Bronchial epithelial cell (primary cell): ENCODE results near the gene SPAG16. TPM values are rescaled to one million over a fixed set of nuclear protein-coding genes. Genes with fewer than 3 reads are reported as not detected.
A peak's percentile ranks its signal among the peaks of the same experiment; 100 is the strongest.

ENCODE experiments used
- DNase-seq: peaks from one replicate; pipeline ENCODE4 v3.0.0-alpha.2; 2010; ENCODE audit warnings: low read depth
- FAIRE-seq: peaks from 2 replicates; lab custom pipeline; 2011; peaks lifted over from hg19 to GRCh38; lab: Jason Lieb, UNC
- H3K27me3 ChIP-seq: 2 replicates; pipeline ENCODE4 v1.5.1; 2011; ENCODE audit warnings: low read length; ENCODE audit not compliant: control insufficient read depth, insufficient read depth
- H3K36me3 ChIP-seq: 2 replicates; pipeline ENCODE4 v1.5.1; 2011; ENCODE audit warnings: low read length; ENCODE audit not compliant: control insufficient read depth, insufficient read depth
- H3K4me3 ChIP-seq: 2 replicates; pipeline ENCODE4 v1.5.1; 2011; ENCODE audit warnings: mild to moderate bottlenecking, low read depth, low read length, control low read depth
- total RNA-seq: library from RNA; depleted of rRNA; stranded (reverse); fragments of >200 nt; gene quantifications from 2 replicates; pipeline ENCODE4 v1.2.1, GENCODE V29; 2014
- TF ChIP-seq, protein P1 (sequence below): IDR thresholded peaks from 2 replicates; pipeline ENCODE4 v1.5.1; 2011; ENCODE audit warnings: mild to moderate bottlenecking, moderate library complexity, low read length, control low read depth, inconsistent platforms; ENCODE audit not compliant: insufficient read depth, severe bottlenecking

Gene SPAG16
- total RNA-seq, 1 donor from 2014 or later, result 10.8 TPM

DNA sequence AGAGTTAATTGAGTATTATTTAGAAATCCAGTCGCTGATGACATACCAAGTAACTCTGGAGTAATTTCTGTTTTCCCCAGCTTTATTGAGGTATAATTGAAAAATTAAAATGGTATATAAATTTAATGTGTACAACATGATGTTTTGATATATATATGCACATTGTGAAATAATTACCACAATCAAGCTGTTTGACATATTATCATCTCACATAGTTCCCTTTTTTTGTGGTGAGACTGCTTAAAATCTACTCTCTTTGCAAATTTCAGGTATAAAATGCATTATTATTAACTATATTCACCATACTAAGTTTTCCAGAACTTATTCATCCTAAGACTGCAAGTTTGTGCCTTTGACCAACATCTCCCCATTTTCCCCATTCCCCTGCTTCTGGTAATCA lies 25.0 kb upstream of the SPAG16 start:
- H3K27me3 ChIP-seq, result no peaks in the 10 kb centered on the region
- no peaks in the 10 kb centered on the region for H3K36me3 ChIP-seq
- no peak overlapping the region for H3K4me3 ChIP-seq
- TF ChIP-seq, protein P1, sequence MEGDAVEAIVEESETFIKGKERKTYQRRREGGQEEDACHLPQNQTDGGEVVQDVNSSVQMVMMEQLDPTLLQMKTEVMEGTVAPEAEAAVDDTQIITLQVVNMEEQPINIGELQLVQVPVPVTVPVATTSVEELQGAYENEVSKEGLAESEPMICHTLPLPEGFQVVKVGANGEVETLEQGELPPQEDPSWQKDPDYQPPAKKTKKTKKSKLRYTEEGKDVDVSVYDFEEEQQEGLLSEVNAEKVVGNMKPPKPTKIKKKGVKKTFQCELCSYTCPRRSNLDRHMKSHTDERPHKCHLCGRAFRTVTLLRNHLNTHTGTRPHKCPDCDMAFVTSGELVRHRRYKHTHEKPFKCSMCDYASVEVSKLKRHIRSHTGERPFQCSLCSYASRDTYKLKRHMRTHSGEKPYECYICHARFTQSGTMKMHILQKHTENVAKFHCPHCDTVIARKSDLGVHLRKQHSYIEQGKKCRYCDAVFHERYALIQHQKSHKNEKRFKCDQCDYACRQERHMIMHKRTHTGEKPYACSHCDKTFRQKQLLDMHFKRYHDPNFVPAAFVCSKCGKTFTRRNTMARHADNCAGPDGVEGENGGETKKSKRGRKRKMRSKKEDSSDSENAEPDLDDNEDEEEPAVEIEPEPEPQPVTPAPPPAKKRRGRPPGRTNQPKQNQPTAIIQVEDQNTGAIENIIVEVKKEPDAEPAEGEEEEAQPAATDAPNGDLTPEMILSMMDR, result no peak
- DNase-seq, result no peak
- no peak for FAIRE-seq

DNA sequence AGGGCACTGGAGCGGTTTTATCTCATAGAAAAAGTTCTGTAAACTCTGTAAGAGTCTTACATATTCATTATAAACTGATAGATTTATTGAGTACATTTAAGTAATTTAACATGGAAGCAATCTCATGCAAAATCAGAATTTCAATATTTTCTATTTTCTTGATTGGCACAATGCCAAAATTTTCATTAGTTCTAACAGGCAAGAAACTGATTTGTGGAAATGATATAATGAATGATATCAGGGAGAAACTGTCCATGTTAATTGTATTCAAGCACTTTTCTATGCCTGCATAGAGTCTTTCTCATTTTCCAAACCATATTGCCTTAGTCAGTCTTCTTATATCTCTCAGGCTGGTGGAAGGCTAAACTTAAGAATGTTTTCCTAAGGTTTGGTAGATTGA lies 23.0 kb upstream of the SPAG16 start:
- Histone ChIP-seq H3K27me3 (no peaks in the 10 kb centered on the region), H3K36me3 (no peaks in the 10 kb centered on the region), H3K4me3 (no peak overlapping the region)
- FAIRE-seq (no peak), DNase-seq (no peak)
- TF ChIP-seq, protein P1, result no peak

DNA sequence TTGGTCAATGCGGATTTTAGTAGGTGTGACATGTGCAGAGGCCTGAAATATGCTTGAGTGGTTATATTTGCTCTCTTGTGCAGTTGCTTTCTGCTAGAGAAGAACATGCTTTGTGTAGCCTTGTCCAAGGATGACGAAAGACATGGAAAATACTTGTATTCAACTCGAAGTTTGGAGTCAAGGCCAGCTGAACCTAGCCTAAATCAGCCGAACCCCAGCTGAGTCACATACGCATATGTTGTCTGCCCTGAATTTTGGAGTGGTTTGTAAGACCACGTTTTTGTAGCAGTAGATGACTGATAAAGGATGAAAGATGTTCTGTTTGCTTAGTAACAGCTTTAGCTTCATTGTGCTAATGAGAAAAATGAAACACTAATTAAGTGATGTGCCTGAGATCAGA lies 22.5 kb upstream of the SPAG16 start:
- Histone ChIP-seq H3K36me3 (no peaks in the 10 kb centered on the region), H3K27me3 (no peaks in the 10 kb centered on the region), H3K4me3 (no peak overlapping the region)
- FAIRE-seq, result no peak
- DNase-seq, result no peak
- TF ChIP-seq, protein P1, result no peak

DNA sequence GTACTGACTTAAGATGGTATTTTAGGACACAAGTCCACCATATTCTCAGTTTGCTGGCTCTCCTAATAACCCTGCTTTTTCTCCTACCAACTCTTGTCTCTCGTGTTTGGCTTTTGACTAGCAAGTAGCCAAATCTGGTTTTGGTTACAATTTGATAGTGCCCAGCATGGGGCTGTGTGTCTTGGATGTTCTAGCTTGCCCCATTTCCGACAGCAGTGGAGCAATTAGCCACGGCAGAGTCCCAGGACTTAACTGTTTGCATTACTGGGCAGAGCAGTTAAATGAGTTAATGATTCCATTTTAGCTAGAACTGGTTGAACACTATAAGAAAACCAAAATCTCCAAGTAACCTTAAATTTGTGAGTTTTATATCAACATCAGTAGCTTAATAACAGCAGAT lies 18.6 kb upstream of the SPAG16 start:
- FAIRE-seq (no peak), DNase-seq (no peak)
- Histone ChIP-seq H3K36me3 (no peaks in the 10 kb centered on the region), H3K4me3 (no peak overlapping the region), H3K27me3 (no peaks in the 10 kb centered on the region)
- TF ChIP-seq, protein P1, result no peak

DNA sequence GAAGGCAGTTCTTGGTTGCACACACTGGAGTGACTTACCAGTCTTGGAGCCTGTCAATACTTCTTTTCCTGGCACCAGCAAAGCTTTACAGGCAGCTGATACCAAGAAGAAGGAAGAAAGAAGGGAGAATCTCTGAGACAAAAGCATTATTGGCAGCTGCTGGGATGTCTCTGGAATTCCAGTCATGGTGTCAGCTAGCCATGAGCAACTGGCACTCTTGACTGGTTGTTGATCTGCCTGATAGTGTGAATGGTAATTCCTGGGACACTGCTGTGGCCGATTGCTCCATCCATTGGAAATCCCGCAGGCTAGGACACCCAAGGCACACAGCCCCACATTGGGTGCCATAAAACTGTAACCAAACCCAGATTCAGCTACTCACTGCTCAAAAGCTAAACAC lies 17.8 kb upstream of the SPAG16 start:
- FAIRE-seq (peak; percentile 18), DNase-seq (no peak)
- H3K4me3 ChIP-seq, result no peak overlapping the region
- no peaks in the 10 kb centered on the region for H3K27me3 ChIP-seq
- TF ChIP-seq, protein P1, result no peak
- no peaks in the 10 kb centered on the region for H3K36me3 ChIP-seq

DNA sequence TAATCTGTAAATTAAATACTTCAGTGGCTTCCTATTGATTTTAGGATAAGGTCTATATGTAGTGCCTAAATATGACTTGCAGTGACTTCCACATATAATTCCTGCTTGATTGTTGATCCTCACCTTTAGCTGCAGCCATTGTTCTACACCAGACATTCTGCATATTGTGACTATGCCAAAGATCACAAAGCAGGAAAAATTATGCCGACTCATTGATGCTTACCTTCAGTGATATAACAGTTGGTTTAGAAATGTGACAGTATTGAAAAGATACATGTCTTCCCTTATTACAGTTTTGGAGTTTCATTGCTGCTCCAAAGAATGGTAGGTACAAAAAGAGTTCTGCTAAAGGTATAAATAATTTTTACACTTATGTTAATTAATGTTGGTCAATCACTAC lies 12.3 kb upstream of the SPAG16 start:
- Histone ChIP-seq H3K4me3 (no peak overlapping the region), H3K36me3 (no peaks in the 10 kb centered on the region), H3K27me3 (no peaks in the 10 kb centered on the region)
- TF ChIP-seq, protein P1, result no peak
- FAIRE-seq (no peak), DNase-seq (no peak)
